ENCODE measurements around the gene DIAPH3.

DNA sequence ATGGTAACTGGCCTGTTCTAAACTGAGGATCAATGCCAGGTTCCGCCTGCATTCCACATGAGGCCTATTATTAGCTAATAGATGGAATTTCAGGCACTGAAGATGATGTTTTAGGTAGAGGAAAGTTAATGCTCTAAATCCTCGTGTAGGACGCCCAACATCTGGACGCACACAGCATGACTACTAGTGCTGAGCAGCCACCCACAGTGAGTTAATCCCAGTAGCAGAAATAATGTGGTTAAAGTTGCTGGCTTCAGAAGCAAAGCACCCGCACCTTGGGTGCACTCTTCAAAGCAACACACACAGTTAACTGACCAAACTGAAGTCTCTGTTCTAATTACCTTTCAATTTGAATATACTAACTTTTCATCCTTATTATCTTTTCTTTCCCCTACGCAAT, 150.6 kb downstream of the DIAPH3 start:
- TF ChIP-seq, protein P1, sequence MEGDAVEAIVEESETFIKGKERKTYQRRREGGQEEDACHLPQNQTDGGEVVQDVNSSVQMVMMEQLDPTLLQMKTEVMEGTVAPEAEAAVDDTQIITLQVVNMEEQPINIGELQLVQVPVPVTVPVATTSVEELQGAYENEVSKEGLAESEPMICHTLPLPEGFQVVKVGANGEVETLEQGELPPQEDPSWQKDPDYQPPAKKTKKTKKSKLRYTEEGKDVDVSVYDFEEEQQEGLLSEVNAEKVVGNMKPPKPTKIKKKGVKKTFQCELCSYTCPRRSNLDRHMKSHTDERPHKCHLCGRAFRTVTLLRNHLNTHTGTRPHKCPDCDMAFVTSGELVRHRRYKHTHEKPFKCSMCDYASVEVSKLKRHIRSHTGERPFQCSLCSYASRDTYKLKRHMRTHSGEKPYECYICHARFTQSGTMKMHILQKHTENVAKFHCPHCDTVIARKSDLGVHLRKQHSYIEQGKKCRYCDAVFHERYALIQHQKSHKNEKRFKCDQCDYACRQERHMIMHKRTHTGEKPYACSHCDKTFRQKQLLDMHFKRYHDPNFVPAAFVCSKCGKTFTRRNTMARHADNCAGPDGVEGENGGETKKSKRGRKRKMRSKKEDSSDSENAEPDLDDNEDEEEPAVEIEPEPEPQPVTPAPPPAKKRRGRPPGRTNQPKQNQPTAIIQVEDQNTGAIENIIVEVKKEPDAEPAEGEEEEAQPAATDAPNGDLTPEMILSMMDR (conservative IDR thresholded peaks at IDR 0.05): no peak
- no peak for TF ChIP-seq ZFX (IDR thresholded peaks at IDR 0.05)

Data from C4-2B (cell line).